CD4-positive, alpha-beta T cell treated with Interleukin-4 for 1 hour (primary cell): ENCODE data around the gene VDAC1.
"Not testable (repeated sequence)": the region's sequence is repeated elsewhere in the genome, so short reads cannot be mapped to it uniquely, and the experiment has no call there.

Experiments
- DNase-seq, 2 donors: peaks; one replicate each; pipeline ENCODE4 v3.0.0-alpha.2; 2020 to 2022

The VDAC1 gene

DNA sequence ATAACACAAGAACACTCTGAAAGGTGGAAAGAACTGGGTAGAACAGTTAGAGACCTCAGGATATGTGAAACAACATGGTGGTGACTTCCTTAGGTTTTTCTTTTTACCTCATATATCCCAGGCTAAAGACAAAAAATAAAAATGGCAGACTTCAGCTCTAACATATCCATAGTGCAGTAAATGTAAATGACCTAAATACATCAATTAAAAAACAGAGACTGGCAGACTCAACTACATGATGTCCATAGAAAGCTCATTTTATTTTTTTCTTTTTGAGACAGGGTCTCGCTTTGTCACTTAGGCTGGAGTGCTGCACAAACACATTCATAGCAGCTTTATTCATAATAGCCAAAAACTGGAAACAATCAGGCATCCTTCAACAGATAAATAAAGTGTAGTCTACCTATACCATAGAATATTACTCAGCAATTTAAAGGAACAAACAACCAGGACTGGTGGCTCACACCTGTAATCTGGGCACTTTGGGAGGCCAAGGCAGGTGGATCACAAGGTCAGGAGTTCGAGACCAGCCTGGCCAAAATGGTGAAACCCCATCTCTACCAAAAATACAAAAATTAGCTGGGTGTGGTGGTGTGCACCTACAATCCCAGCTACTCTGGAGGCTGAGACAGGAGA lies 41.2 kb downstream of the VDAC1 start:
- DNase-seq, result no peak

DNA sequence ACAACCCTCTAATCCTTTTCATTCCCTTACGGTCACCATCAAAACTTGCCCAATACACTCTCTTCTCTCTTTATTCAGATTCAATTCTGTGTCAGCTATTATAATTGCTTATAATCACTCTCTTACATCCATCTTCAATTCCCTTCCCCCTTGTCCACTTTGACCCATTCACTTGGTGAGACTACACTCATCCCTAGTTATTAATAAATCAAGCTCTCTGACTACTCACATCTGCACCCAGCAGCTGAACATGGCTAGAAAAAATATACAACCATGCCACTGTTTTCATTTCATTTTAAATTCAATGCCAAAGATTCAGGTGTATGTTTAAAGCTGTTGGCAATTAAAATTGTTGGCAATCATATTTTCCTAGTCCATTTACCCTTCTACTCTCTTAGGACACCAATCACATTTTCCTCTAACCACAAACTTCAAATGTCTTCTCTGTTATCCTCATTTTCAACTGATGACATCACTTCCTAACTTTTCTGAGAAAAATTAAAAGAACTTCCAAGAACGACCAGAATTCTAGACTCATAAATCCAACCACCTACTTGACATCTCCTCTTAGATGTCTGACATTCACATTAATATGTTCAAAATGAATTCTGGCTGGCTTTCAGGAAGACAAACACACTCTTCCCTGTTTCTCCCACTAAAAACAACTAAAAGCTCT lies 41.8 kb downstream of the VDAC1 start:
- no peak for DNase-seq

DNA sequence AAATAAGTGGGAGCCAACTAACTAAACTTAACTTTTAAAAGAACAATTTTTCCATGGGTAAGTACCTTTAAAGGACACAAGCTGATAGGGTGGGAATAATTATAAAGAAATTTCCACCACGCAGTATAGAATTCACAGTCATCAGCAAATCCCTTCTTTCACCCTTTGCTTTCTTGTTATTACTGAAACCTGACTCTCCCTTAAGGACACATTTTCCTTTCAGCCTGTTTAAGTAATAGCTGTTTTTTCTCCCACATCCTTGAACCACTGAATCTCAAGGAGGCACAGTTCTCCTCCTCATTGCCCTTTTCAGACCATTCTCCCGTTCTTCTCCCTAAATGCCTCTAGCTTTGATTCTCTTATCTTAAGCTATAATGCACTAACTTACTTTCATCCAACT lies 42.6 kb downstream of the VDAC1 start:
- no peak for DNase-seq

DNA sequence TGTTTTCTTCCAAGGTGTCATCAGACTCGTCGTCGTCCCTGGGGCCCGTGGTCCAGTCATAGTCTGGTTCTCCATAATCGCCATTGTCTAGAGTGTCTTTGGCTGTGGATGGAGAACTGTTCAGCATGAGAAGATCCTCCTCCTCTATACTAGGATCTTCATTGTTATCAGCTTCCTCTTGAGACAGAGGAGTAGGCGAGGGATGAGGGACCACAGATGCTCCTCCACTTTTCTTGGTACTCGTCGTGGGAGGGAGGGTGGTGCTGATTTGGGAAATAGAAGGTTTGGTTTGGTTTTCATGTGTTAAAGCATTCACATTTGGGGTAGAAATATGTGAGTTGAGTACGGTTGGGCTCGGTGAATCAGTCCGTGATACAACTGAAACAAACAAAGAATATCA lies 45.1 kb downstream of the VDAC1 start:
- DNase-seq, result no peak

DNA sequence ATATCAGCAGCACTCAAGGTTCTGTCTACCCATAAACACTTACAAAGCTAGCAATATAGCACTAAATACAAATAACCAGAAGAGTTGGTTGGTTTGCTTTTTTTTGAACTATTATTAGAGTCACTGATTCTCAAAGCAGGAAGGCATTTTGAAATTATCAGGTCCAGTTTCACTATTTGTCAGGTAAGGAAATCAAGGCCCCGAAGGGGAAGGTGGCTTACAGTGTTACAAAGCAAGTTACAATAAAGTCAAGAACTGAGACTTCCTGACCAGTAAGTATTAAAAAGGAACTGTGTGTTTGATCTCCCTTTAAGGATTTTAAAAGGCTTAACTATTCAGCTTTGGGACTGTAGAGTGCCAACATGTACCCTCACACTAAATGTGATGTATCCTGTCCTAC lies 47.2 kb downstream of the VDAC1 start:
- no peak for DNase-seq

DNA sequence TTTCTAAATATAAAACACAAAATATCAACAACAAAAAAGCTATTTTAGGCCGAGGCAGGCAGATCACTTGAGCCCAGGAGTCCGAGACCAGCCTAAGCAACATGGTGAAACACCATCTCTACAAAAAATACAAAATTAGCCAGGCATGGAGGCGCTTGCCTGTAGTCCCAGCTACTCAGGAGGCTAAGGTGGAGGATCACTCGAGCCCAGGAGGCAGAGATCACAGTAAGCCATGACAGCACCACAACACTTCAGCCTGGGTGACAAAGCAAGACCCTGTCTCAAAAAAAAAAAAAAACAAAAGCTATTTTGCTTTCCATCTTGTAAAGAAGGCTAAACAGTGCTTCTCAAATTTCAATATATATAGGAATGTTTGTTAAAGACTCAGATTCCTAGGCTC lies 47.7 kb downstream of the VDAC1 start:
- DNase-seq, result no peak

DNA sequence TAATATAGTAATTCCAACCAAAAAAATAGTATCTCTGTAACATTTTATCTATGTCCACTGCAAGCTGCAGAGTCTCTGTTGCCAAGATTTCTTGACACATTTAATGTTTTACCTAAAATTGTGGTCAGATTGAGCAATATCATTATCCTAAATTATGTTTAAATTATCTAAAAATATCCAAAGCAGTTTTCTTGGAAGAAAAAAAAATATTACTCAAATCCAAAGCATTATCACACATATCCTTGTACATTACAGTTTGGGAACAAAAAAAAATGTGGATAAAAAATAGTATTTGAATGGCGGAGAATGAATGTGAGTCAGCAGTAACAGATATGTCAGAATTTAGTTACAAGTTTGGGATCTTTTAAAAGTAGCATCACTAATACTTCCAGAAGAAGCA lies 48.6 kb downstream of the VDAC1 start:
- not testable (repeated sequence) for DNase-seq

DNA sequence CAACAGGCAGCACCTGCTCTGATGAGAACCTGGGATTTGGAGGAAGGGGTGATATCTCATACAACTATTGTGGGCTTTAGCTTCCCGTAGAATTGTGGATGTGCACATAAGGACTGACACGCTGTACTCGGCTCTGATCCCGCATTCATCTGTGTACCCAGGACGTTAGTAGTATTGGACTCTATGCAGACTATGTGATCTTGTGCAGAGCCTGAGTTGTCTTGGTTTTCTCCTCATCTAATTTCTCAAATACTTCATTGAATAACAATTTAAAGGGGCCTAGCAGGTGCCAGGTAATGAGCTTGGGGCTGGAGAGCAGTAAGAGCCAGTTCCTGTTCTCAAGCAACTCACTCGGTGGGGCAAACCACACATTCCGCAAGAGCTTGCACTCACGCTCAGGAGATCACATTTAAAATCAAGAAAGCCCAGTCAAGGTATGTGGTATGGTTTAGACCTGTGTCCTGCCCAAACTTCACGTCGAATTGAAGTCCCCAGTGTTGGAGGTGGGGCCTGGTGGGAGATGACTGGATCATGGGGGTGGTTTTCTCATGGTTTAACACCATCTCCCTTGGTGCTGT lies 51.1 kb downstream of the VDAC1 start:
- DNase-seq, result no peak

DNA sequence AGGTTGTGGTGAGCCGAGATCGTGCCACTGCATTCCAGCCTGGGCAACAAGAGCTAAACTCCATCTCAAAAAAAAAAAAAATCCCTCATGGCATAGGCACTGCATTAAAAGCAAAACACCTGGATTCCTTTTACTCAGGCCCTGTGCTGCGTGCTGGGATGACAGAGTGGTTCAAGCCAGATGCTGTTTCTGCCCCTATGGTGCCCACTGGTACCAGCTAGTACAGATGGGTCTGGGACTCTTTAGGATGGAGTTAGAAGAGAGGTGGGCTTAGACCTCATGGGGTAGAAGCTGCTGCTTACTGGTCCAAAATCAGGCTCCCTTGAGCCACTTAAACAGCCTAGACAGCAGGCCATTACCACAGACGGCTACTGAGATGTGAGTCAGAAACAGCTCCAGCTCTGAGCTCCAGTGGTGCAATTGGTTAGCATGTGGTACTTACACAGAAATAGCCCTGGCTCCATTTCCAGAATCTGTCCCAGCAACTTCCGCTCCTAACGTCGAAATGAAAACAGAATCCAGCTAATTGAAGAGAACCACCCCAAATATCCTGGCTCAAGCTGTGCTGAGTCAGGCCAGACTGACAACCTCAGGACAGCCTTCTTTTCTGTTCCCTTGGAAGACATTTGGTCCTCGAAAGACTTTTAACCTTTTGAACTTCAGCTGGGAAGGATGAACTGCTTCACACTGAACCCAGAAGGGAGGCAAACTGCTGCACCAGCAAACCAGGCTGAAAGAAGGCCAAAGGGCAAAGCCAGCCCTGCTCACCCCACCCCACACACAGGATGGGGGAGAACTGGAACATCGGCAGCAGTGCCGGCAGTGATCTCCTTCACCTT lies 51.8 kb downstream of the VDAC1 start:
- no peak for DNase-seq

DNA sequence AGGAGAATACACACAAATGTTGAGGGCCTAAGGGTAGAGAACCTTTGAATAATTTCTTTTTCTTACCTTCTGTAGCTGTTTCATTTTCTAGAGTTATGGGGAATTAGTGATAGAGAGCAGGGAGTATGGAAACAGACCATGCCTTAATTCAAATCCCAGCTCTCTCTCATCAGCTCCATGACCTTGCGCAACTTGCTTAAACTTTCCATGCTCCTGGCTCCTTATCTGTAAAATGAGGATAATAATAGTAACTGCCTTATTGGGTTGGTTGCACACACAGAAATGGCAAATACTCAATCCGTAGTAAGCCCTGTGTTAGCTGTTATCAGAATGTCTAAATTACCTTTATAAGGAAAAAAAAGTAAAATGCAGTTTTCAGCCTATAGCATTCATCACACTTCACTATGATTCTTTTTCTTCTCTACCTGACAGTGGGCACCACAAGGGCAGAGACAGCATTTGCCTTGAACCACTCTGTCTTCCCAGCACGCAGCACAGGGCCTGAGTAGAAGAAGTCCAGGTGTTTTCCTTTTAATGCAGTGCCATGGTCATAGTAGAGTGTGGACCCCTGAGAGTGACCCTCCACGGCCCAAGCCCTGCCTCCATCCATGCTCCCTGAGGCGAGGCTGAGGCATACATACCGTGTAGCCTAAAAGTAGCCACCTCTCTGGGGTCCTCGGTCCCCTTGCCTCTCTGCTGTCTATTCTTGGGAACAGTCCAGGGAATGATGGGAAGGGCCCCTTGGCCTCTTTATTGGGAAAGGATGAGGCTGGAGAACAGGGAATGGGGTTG lies 53.8 kb downstream of the VDAC1 start:
- no peak for DNase-seq

DNA sequence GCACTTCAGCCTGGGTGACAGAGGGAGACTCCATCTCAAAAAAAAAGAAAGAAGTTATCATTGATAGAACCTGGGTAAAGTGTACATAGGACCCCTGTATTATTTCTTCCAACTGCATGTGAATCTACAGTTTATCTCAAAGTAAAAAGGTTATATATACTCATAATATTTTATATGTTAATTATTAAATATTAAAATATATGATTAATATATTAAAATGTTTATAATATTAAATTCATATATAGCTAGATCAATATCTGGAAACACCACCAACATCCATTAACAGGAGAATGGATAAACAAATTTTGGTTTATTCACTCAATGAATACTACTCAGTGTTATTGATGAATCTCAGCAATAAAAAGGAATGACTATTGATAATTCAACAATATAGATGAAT lies 56.1 kb downstream of the VDAC1 start:
- no peak for DNase-seq

DNA sequence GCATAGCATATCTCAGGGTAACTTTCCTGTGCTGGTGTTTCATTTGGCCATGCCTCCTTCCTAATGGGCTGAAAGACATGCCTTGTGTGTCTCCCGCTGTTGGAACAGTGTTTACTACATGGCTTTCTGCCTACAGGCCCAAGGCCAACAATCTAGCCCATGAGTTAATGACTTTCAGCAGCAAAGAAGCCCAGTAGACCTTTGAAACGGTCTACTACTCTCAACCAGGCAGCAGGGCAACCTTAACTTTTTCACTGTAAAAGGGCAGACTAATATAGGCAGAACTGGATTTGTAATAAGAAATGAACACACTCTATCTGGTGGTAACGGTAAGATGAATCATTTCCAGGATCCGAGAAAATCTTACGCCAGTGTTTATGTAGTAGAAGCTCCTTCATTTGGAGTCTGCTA lies 57.3 kb downstream of the VDAC1 start:
- no peak for DNase-seq

DNA sequence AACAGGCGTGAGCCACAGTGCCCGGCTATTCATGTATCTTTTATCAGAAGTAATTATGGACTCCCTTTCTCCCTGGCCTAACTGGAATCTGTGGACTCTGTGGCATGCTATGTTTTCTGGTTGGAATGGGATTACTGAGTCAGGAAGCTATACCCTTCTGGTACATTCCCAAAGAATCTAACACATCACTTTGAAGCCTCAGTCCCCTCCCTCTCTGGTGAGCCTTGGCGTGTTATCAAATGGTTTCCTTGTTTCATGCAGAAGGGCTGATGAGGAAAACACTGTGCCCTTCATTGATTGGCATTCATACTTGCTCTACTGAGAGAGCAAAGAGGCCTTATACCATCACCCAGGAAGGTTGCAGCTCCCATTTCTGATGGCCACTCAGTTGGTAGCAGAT lies 59.2 kb downstream of the VDAC1 start:
- DNase-seq, result no peak

DNA sequence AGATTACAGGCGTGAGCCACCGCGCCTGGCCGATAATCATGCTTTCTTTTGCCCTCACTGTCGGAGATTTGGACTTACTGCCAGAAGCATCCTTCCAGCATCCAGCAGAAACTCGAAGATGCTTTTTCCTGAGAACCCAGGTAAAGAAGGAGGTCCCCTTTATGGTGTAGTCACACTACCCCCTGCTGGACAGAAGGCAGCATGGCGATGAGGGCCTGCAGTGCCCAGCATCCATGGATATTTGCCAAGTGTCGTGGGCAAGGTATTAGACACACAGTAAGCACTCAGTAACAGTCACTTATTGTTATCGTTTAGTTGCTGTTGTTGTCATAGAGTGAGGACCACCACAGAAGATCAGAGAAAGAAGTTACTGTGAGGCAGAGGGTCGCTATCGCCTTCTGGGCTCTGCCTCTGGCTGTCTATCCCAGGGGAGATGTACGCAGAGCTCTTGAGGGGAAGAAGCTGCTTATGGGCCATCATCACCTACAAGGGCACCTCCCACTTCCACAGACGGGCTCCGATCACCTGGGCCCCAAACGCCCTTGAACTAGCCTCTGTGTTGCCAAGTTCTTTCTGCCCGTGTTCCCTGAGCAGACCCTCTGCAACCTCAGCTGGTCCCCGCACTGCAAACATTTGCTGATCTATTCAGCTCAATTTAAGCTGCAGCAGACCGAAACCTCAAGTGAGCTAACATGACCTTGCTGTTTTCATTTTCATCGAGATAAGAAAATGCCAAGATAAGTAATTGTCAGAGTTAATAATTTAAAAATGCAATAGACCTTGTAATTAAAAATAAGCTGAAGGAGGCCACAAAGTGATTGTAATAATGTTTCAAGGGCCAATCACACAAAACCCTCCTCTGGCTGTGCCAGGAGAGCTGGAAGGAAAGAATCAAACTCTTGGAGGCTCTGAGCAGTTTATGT lies 60.3 kb downstream of the VDAC1 start:
- DNase-seq, result peak; percentile 22 to 45

DNA sequence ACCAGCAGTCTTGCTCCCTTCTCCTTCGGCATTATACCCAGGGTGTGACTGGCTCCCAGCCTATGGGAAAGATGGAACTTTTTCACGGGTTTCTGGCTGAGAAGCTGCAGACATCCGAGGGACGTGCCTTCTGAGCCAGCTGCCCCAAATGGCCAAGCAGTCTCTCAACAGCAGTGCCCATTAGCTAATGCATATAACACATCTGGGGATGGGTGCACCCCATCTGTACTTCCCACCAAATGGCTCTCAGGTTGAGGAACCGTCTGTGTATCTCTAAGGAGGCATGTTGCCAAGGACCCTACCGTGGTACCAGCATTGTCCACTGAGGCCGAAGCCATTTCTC lies 61.3 kb downstream of the VDAC1 start:
- no peak for DNase-seq

DNA sequence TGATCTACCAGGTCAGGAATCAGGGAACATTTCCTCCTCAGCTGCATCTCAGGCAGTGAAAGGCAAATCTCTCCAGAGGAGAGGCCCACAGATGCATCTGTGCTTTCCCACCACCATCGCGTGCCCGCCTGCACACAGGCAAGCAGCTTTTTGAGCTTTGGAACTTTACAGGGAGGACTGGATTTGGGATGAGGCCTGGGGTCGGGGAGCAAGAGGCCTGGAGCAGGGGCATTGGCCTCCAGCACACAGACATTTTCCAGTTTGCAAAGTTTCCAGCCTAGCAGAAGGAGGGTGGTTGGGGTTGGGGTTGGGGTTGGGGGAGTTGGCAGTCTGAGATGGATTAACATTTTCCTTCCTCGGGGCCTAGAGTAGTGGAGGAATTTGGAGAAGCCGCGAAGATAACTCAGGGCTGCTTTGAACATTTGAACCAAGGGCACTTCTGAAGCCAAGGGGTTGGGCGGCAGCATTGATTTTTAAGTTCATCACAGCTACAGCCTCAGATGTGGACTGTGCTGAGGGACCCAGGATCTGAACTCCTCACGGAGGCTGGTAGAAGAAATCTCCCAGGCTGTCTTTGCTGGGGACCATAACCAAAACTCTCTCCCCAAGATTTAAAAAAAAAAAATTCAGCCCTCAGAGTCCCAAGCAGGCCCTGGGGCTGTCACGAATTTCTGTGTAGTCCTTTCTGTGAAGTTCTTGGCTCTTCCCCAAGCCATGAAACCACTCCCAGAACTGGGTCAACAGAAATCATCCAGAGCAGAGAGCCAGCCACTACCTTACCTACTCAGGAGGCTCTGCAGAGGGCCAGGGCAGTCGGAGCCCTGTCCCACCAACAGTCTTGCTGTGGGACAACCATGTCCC lies 61.9 kb downstream of the VDAC1 start:
- DNase-seq, result no peak

DNA sequence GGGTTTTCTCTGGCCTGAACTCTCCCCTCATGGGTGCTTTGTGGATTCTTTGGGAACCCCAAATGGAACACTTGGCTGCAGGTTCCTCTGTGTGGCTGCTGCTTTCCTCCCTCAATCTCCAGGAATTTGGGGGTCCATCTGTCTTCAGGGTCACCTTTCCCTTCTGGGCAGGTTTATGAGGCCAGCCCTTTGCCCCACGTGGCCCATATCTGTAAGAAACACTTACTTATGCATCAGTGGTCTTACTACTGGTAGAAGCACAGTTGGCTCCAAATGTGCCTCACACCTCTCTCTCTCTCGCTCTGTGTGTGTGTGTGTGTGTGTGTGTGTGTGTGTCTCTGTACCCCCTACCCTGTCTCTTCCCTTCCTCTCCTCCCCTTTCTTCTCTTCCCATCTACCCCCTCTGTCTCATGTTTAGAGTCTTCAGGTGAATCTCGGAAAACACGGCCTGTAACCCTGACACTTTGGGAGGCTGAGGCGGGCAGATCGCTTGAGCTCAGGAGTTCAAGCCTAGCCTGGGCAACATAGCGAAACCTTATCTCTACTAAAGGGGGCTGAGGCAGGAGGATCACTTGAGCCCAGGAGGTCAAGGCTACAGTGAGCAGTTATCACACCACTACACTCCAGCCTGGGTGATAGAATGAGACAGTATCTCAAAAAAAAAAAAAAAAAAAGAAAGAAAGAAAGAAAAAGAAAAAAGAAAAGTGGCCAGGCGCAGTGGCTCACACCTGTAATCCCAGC lies 63.1 kb downstream of the VDAC1 start:
- no peak for DNase-seq

DNA sequence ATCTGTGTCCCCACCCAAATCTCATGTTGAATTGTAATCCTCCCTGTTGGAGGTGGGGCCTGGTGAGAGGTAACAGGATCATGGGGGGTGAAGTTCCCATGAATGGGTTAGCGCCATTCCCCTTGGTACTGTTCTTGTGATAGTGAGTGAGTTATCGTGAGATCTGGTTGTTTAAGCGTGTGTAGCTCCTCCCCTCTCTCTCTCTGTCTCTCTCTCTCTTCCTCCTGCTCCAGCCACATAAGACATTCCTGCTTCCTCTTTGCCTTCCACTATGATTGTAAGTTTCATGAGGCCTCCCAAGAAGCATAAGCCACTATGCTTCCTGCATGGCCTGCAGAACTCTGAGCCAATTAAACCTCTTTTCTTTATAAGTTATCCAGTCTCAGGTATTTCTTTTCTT lies 65.1 kb downstream of the VDAC1 start:
- no peak for DNase-seq

DNA sequence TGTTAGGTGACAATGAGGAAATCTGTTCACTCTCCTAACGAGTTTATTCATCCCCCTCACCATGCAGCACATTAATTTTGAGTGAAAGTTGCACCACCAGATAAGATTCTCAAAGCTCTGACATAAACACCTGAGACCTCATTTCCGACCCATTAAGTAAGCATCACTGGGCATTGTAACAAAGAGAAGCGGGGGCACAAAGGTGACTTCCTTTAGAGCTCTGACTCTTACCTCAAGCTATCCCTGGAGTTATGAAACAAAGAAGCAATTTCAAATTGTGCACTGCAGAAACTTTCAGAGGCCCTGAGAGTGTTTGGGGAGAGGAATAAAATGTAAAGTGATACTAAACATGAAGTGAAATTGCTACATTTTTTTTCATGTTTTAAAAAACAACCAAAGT lies 65.8 kb downstream of the VDAC1 start:
- no peak for DNase-seq
